SHP77 (cell line): ENCODE measurements around the gene TPCN1.

Experiments
- DNase-seq, 2 experiments: peaks; one replicate each; lab custom pipeline; 2025; lab: John Stamatoyannopoulos, UW

Gene TPCN1

DNA sequence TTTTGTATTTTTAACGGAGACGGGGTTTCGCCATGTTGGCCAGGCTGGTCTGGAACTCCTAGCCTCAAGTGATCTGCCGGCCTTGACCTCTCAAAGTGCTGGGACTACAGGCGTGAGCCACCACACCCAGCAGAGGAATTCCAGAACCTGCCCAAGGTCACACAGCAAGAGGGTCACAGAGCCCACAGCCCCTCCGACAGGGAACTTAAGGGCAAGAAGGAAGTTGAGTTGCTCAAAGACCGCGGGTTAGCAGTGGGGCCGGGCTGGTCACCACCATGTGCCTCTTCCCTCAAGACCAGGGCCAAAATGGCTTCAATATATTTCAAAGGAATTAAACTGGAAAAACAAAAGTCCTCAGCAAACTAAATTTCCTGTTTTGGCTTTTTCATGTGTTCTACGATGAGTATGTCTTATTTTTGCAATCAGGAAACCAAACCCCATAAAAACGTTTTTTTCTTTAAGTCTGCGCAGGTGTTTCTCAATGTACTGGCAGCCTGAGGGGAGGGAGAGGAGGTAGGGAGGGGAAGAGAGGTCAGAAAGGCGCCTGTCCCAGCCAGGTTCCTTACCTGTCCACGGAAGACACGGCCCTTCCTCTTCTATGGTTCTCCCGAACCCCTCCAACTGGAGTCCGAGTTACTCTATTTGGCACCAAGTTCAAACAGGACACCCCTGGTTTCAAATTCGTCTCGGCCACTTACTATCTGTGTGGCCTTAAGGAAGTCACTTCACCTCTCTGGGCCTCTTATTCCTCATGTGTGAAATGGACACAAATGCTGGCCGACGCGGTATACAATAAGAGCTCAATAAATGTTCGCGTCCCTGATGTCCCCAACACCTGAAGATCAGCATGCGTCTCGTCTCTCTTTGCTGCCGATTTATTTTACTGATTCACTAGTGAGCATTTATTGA lies 112.9 kb downstream of the TPCN1 start:
- DNase-seq, result no peak

- peak; percentile 54 to 71 for DNase-seq
These were observed 113.7 kb downstream of the TPCN1 start, which contains the start of gene SLC8B1 for GRCh38 chr12:113334786-113335539. Gene SLC8B1 (minus strand): TSS chr12:113335109. CDS start chr12:113332878, 2,231 bp downstream.

DNA sequence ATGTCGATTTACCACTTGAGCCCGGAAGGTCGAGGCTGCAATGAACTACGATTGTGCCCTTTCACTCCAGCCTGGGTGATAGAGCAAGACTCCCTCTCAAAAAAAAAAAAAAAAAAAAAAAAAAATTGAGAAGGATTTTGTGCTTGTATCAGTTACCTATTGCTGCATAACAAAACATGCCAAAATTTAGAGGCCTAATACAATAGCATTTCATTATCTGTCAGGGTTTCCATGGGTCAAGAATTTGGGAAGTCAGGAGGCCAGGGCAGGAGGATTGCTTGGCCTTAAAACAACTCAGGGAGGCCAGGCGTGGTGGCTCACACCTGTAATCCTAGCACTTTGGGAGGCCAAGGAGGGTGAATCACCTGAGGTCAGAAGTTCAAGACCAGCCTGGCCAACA lies 118.3 kb downstream of the TPCN1 start:
- no peak for DNase-seq

DNA sequence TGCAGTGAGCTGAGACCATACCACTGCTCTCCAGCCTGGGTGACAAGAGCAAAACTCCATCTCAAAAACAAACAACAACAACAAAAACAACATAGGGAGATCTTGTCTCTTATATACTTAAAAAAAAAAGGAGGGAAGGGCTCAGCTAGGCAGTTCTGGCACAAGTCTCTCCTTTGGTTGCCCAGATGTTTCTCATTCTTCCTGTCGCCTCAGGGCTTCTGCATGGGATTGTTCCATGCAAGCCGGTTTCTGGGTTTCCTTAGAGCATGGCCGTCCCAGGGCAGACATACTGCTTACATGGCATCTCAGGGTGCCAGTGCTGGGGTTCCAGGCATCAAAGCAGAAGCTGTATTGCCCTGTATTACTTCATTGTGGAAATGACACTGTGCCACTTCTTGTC lies 118.8 kb downstream of the TPCN1 start:
- DNase-seq, result no peak

DNA sequence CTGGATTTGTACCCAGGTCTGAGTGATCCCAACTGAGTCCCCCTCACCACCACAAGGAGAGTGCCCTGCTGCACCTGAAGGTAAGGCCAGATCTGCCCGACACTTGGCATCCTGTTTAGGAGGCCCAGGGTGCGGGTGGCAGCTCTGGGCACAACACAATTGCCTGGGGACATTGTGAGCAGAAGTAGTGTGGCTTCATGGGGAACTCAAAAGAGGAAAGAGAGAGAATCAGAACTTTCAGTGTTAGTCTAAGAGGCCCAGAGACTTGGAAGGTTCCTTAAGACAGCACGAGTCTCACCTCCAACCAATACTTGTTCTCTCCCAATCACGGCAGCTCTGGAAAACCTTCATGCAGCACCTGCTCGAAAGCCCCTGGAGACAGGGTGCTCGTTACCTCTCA lies 120.3 kb downstream of the TPCN1 start:
- no peak for DNase-seq

DNA sequence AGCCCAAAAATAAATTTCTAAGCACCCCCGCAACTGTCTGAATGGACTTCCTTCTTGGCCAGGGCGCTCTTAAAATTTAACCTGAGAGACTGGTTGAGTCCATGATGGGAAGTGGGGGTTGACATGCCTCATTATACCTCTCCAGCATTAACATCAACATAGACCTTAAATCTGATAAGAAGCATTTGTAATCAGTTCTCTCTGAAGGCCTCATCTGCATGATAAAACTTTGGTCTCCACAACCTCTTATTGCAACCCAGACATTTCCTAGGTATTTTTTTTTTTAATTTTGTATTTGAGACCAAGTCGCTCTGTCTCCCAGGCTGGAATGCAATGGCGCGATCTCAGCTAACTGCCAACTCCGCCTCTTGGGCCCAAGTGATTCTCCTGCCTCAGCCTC lies 124.1 kb downstream of the TPCN1 start:
- no peak for DNase-seq

DNA sequence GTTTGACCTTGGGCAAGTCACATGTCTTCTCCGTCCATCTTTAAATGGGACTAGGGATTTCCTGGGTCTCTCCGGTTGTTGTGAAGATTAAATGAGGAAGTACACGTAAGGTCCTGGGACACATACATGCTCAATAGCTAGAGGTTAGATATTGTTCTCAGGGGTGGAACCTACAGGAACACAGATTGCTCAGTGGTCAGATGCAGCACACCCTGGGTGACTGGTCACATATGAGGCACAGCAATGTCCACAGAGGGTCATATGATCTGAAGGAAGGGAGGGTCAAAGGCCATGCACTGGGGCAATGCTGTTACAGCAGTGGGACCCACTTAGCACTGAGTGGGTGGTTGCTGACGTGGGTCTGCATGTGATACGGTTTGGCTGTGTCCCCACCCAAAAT lies 125.1 kb downstream of the TPCN1 start:
- no peak for DNase-seq

GRCh38 chr12:113347107-113347506 lies 125.8 kb downstream of the TPCN1 start:
- no peak for DNase-seq

GRCh38 chr12:113347892-113348291 lies 126.6 kb downstream of the TPCN1 start:
- DNase-seq, result no peak
